Neuronal stem cell (in vitro differentiated cells): ENCODE results near the gene ACTR8.

Experiments
- DNase-seq: peaks from one replicate; pipeline ENCODE4 v3.0.0-alpha.2; 2013; ENCODE audit warnings: low spot score
- H2AFZ ChIP-seq: one replicate; pipeline ENCODE4 v1.6.1; 2013; ENCODE audit warnings: mild to moderate bottlenecking, low read length, inconsistent platforms
- H2AK5ac ChIP-seq: 2 replicates; pipeline ENCODE4 v1.6.1; 2013; ENCODE audit warnings: low read depth, mild to moderate bottlenecking, inconsistent platforms, low read length, moderate library complexity, mixed read lengths
- H2BK120ac ChIP-seq: 2 replicates; pipeline ENCODE4 v1.6.1; 2013; ENCODE audit warnings: low read depth, mild to moderate bottlenecking, inconsistent platforms, low read length, moderate library complexity, mixed read lengths
- H2BK12ac ChIP-seq: one replicate; pipeline ENCODE4 v1.6.1; 2013; ENCODE audit warnings: low read length, inconsistent platforms
- H2BK15ac ChIP-seq: 2 replicates; pipeline ENCODE4 v1.6.1; 2013; ENCODE audit warnings: mild to moderate bottlenecking, low read length, inconsistent platforms, mixed read lengths
- H2BK5ac ChIP-seq: one replicate; pipeline ENCODE4 v1.6.1; 2013; ENCODE audit warnings: inconsistent platforms, mild to moderate bottlenecking, low read length, moderate library complexity
- H3K14ac ChIP-seq: one replicate; pipeline ENCODE4 v1.6.1; 2013; ENCODE audit warnings: low read length, inconsistent platforms
- H3K18ac ChIP-seq: 2 replicates; pipeline ENCODE4 v1.6.1; 2013; ENCODE audit warnings: low read length, inconsistent platforms
- H3K23ac ChIP-seq: 2 replicates; pipeline ENCODE4 v1.6.1; 2013; ENCODE audit warnings: low read depth, mild to moderate bottlenecking, mixed read lengths, low read length, inconsistent platforms; ENCODE audit not compliant: poor library complexity
- H3K27ac ChIP-seq: replicated peaks from 3 replicates; pipeline ENCODE4 v1.5.1; 2013; ENCODE audit warnings: low read length, inconsistent platforms
- H3K27me3 ChIP-seq, 3 experiments: 2 replicates each; pipeline ENCODE4 v1.6.1; 2013; ENCODE audit warnings: low read length in 3 of 3, mild to moderate bottlenecking in 2 of 3, inconsistent platforms in 1 of 3, low read depth in 1 of 3, mixed read lengths in 1 of 3, moderate library complexity in 1 of 3; ENCODE audit not compliant: control insufficient read depth in 3 of 3, insufficient read depth in 3 of 3
- H3K36me3 ChIP-seq, 2 donors: replicated peaks in 1 of 2; 2 replicates each; pipeline ENCODE4 v1.6.1; 2013; ENCODE audit warnings: low read length in 2 of 2; ENCODE audit not compliant: control insufficient read depth in 2 of 2, insufficient read depth in 2 of 2
- H3K4ac ChIP-seq: 2 replicates; pipeline ENCODE4 v1.6.1; 2013; ENCODE audit warnings: inconsistent platforms, mild to moderate bottlenecking, low read length, moderate library complexity
- H3K4me1 ChIP-seq, 2 donors: 1 replicate in 1 of 2; 2 replicates in 1 of 2; pipeline ENCODE4 v1.6.1; 2013; ENCODE audit warnings: low read length in 2 of 2, low read depth in 1 of 2; ENCODE audit not compliant: control insufficient read depth in 2 of 2, insufficient read depth in 1 of 2
- H3K4me2 ChIP-seq: one replicate; pipeline ENCODE4 v1.6.1; 2013; ENCODE audit warnings: mild to moderate bottlenecking, low read length, inconsistent platforms; ENCODE audit not compliant: insufficient read depth, poor library complexity, severe bottlenecking
- H3K4me3 ChIP-seq, 2 donors: 2 replicates each; pipeline ENCODE4 v1.5.1; 2013; ENCODE audit warnings: low read length in 2 of 2, mild to moderate bottlenecking in 2 of 2, inconsistent platforms in 1 of 2, moderate library complexity in 1 of 2
- H3K79me1 ChIP-seq: one replicate; pipeline ENCODE4 v1.6.1; 2013; ENCODE audit warnings: low read depth, mild to moderate bottlenecking, inconsistent platforms, low read length, moderate library complexity
- H3K9ac ChIP-seq: one replicate; pipeline ENCODE4 v1.6.1; 2013; ENCODE audit warnings: mild to moderate bottlenecking, low read depth, low read length, inconsistent platforms; ENCODE audit not compliant: poor library complexity
- H3K9me3 ChIP-seq, 2 donors: replicated peaks in 1 of 2; 2 replicates each; pipeline versions ENCODE3 to v1.6.1; 2013; ENCODE audit warnings: low read length in 2 of 2, mild to moderate bottlenecking in 2 of 2, inconsistent platforms in 1 of 2, low read depth in 1 of 2, mixed read lengths in 1 of 2, moderate library complexity in 1 of 2; ENCODE audit not compliant: control insufficient read depth in 2 of 2, insufficient read depth in 1 of 2
- H4K8ac ChIP-seq: one replicate; pipeline ENCODE4 v1.6.1; 2013; ENCODE audit warnings: low read depth, mild to moderate bottlenecking, inconsistent platforms, low read length, moderate library complexity
- H4K91ac ChIP-seq: one replicate; pipeline ENCODE4 v1.6.1; 2013; ENCODE audit warnings: low read length, low read depth, mild to moderate bottlenecking, inconsistent platforms; ENCODE audit not compliant: poor library complexity
- WGBS, 2 donors: extraction: QIAGEN DNeasy Blood & Tissue Kit; methylation state at CpG; one replicate each; pipeline ENCODE4 v1.1.7; 2013; ENCODE audit warnings: missing lambda C conversion rate in 2 of 2, mixed read lengths in 1 of 2; ENCODE audit not compliant: insufficient read length in 2 of 2, insufficient replicate concordance in 1 of 2; ENCODE audit errors: extremely low coverage in 2 of 2; 5-methylcytosine and 5-hydroxymethylcytosine counted together

ACTR8 gene

GRCh38 chr3:53818221-53819162 is 63.5 kb downstream of the ACTR8 start:
- Histone ChIP-seq H3K18ac (no peak overlapping the region), H3K4ac (no peak overlapping the region), H2BK120ac (no peak overlapping the region), H3K36me3 (peaks cover 7 to 33% of the 10 kb centered on the region in 2 donors), H3K27ac (no peak overlapping the region), H2BK12ac (no peak overlapping the region), H4K8ac (no peak overlapping the region), H2AFZ (no peak overlapping the region), H3K4me3 (no peak overlapping the region), H2AK5ac (no peak overlapping the region), H3K4me2 (no peak overlapping the region), H4K91ac (no peak overlapping the region), H3K14ac (peak overlapping the region; percentile 5), H3K23ac (no peak overlapping the region), H3K9me3 (no peaks in the 10 kb centered on the region), H3K9ac (no peak overlapping the region), H3K79me1 (no peaks in the 10 kb centered on the region), H3K27me3 (no peaks in the 10 kb centered on the region), H2BK15ac (no peak overlapping the region), H3K4me1 (no peaks in the 10 kb centered on the region), H2BK5ac (no peak overlapping the region)
- no peak for DNase-seq
- WGBS, 2 donors: no CpG with 5 or more reads among the region's 14 CpGs

DNA sequence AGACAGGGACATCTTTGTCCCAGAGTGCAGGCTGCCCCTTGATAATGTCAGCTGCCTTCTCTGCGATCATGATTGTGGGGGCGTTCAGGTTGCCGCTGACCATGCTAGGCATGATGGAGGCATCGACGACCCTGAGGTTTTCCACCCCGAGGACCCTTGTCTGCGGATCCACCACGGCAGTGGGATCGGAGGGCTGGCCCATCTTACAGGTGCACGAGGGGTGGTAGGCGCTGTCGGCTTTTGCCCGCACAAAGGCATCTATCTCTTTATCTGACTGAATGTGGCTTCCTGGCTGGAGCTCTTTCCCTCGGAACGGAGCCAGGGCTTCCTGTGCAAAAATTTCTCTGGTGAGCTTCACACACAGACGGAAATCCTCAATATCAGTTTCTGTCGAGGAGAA is 64.1 kb downstream of the ACTR8 start:
- H3K23ac ChIP-seq: no peak overlapping the region
- H3K4me2 ChIP-seq: no peak overlapping the region
- no peak overlapping the region for H3K4ac ChIP-seq
- H3K79me1 ChIP-seq: no peaks in the 10 kb centered on the region
- DNase-seq: no peak
- H3K9ac ChIP-seq: no peak overlapping the region
- peak overlapping the region; percentile 9 for H2BK5ac ChIP-seq
- no peaks in the 10 kb centered on the region for H3K4me1 ChIP-seq
- no peak overlapping the region for H2AFZ ChIP-seq
- no peaks in the 10 kb centered on the region for H3K9me3 ChIP-seq
- H2AK5ac ChIP-seq: no peak overlapping the region
- H4K8ac ChIP-seq: no peak overlapping the region
- peaks cover 7 to 33% of the 10 kb centered on the region in 2 donors for H3K36me3 ChIP-seq
- no peak overlapping the region for H2BK15ac ChIP-seq
- H3K27me3 ChIP-seq: no peaks in the 10 kb centered on the region
- H2BK120ac ChIP-seq: no peak overlapping the region
- no CpG with 5 or more reads among the region's 17 CpGs for WGBS, 2 donors
- H3K27ac ChIP-seq: no peak overlapping the region
- H3K4me3 ChIP-seq: no peak overlapping the region
- no peak overlapping the region for H3K18ac ChIP-seq
- H2BK12ac ChIP-seq: no peak overlapping the region
- H3K14ac ChIP-seq: no peak overlapping the region
- H4K91ac ChIP-seq: no peak overlapping the region

DNA sequence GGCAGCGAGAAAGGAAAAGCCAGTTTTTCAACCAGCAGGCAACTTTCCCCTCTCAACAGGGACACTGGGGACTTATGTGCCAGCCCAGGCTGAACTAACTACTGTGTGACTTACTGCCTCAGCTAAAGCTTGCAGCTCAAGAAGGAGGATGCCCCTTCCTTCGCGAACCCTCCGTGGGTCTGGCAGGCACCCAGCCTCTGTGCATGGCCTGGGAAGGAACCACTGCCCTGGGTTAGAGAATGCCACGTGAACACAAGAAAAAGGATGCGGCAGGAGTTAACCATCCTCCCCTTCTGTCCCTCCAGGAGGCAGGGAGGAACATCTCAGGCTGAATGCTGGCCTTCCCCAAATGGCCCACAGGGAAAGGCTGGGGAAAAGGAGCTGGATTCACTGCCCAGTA is 64.7 kb downstream of the ACTR8 start:
- Histone ChIP-seq H3K18ac (no peak overlapping the region), H4K8ac (no peak overlapping the region), H3K23ac (no peak overlapping the region), H3K4me3 (no peak overlapping the region), H3K4ac (no peak overlapping the region), H3K4me2 (no peak overlapping the region), H3K27me3 (no peaks in the 10 kb centered on the region), H2BK120ac (no peak overlapping the region), H3K9me3 (no peaks in the 10 kb centered on the region), H3K4me1 (no peaks in the 10 kb centered on the region), H3K27ac (no peak overlapping the region), H3K9ac (no peak overlapping the region), H2BK15ac (no peak overlapping the region), H3K79me1 (no peaks in the 10 kb centered on the region), H2BK5ac (no peak overlapping the region), H3K36me3 (peaks cover 7 to 33% of the 10 kb centered on the region in 2 donors), H4K91ac (no peak overlapping the region), H2AFZ (no peak overlapping the region), H2BK12ac (no peak overlapping the region), H2AK5ac (no peak overlapping the region), H3K14ac (no peak overlapping the region)
- no CpG with 5 or more reads among the region's 6 CpGs for WGBS, 2 donors
- DNase-seq: no peak
